ENCODE results near the gene FNDC1. TPM values are rescaled to one million over a fixed set of nuclear protein-coding genes. Genes with fewer than 3 reads are reported as not detected.
"Not testable (repeated sequence)": the region's sequence is repeated elsewhere in the genome, so short reads cannot be mapped to it uniquely, and the experiment has no call there.

FNDC1 gene
- total RNA-seq, 1 donor from 2014 or later, result 6.3 TPM

- Histone ChIP-seq H3K36me3 (ENCODE audit: insufficient read depth, low read length) (no peaks in the 10 kb centered on the region), H3K27ac (ENCODE audit: low read depth, low read length) (no peak overlapping the region), H3K9ac (ENCODE audit: low read length) (no peak overlapping the region), H3K4me2 (ENCODE audit: low read length) (no peak overlapping the region), H3K4me3 (ENCODE audit: insufficient read depth, low read depth, low read length) (no peak overlapping the region), H2AFZ (ENCODE audit: low read depth, low read length) (no peak overlapping the region), H3K27me3 (ENCODE audit: insufficient read depth, low read length) (no peaks in the 10 kb centered on the region), H3K79me2 (ENCODE audit: insufficient read depth, low read length) (no peaks in the 10 kb centered on the region), H3K4me1 (ENCODE audit: insufficient read depth, low read length) (no peaks in the 10 kb centered on the region), H3K9me3 (ENCODE audit: insufficient read depth, low read depth, low read length) (no peaks in the 10 kb centered on the region), H4K20me1 (ENCODE audit: insufficient read depth, low read length) (no peaks in the 10 kb centered on the region)
- DNase-seq (ENCODE audit: low read depth) (no peak), FAIRE-seq (no peak)
- peaks cover 15% of the 10 kb centered on the region for H3K27me3 Mint-ChIP-seq (ENCODE audit: low read depth, unreplicated experiment)
- no peak for TF ChIP-seq EZH2 (IDR thresholded peaks at IDR 0.05; ENCODE audit: insufficient read depth, low read length)
- TF ChIP-seq CTCF (IDR thresholded peaks at IDR 0.05; ENCODE audit: insufficient read depth, low read depth, low read length), result no peak
- H3K9me3 Mint-ChIP-seq (ENCODE audit: unreplicated experiment), result peaks cover 2% of the 10 kb centered on the region
- no peaks in the 10 kb centered on the region for H3K4me1 Mint-ChIP-seq (ENCODE audit: low read depth, unreplicated experiment)
- no peak overlapping the region for H3K4me3 Mint-ChIP-seq (ENCODE audit: unreplicated experiment)
- no peak overlapping the region for H3K27ac Mint-ChIP-seq (ENCODE audit: unreplicated experiment)
- no peaks in the 10 kb centered on the region for H3K36me3 Mint-ChIP-seq (ENCODE audit: low read depth, unreplicated experiment)
These were observed 109.4 kb downstream of the FNDC1 start for GRCh38 chr6:159278626-159279025.

- Histone ChIP-seq H3K4me1 (ENCODE audit: insufficient read depth, low read length) (no peaks in the 10 kb centered on the region), H3K79me2 (ENCODE audit: insufficient read depth, low read length) (no peaks in the 10 kb centered on the region), H3K27me3 (ENCODE audit: insufficient read depth, low read length) (no peaks in the 10 kb centered on the region), H2AFZ (ENCODE audit: low read depth, low read length) (no peak overlapping the region), H3K4me3 (ENCODE audit: insufficient read depth, low read depth, low read length) (no peak overlapping the region), H3K9ac (ENCODE audit: low read length) (no peak overlapping the region), H4K20me1 (ENCODE audit: insufficient read depth, low read length) (no peaks in the 10 kb centered on the region), H3K9me3 (ENCODE audit: insufficient read depth, low read depth, low read length) (no peaks in the 10 kb centered on the region), H3K4me2 (ENCODE audit: low read length) (no peak overlapping the region), H3K27ac (ENCODE audit: low read depth, low read length) (no peak overlapping the region), H3K36me3 (ENCODE audit: insufficient read depth, low read length) (no peaks in the 10 kb centered on the region)
- peak; percentile 5 for FAIRE-seq
- Mint-ChIP-seq H3K36me3 (ENCODE audit: low read depth, unreplicated experiment) (no peaks in the 10 kb centered on the region), H3K27me3 (ENCODE audit: low read depth, unreplicated experiment) (peaks cover 15% of the 10 kb centered on the region), H3K27ac (ENCODE audit: unreplicated experiment) (no peak overlapping the region), H3K9me3 (ENCODE audit: unreplicated experiment) (peaks cover 2% of the 10 kb centered on the region), H3K4me1 (ENCODE audit: low read depth, unreplicated experiment) (no peaks in the 10 kb centered on the region), H3K4me3 (ENCODE audit: unreplicated experiment) (no peak overlapping the region)
- DNase-seq (ENCODE audit: low read depth), result peak; percentile 30
- TF ChIP-seq CTCF (IDR thresholded peaks at IDR 0.05; ENCODE audit: insufficient read depth, low read depth, low read length) (no peak), EZH2 (IDR thresholded peaks at IDR 0.05; ENCODE audit: insufficient read depth, low read length) (no peak)
These were observed 110.6 kb downstream of the FNDC1 start for GRCh38 chr6:159279790-159280277.

GRCh38 chr6:159282421-159282820 is 113.2 kb downstream of the FNDC1 start:
- no peak for TF ChIP-seq EZH2 (IDR thresholded peaks at IDR 0.05; ENCODE audit: insufficient read depth, low read length)
- no peak for TF ChIP-seq CTCF (IDR thresholded peaks at IDR 0.05; ENCODE audit: insufficient read depth, low read depth, low read length)
- no peak overlapping the region for H2AFZ ChIP-seq (ENCODE audit: low read depth, low read length)
- DNase-seq (ENCODE audit: low read depth) (no peak), FAIRE-seq (no peak)
- H3K9ac ChIP-seq (ENCODE audit: low read length), result no peak overlapping the region
- H3K4me2 ChIP-seq (ENCODE audit: low read length), result no peak overlapping the region
- Mint-ChIP-seq H3K27ac (ENCODE audit: unreplicated experiment) (no peak overlapping the region), H3K9me3 (ENCODE audit: unreplicated experiment) (peaks cover 3% of the 10 kb centered on the region), H3K4me1 (ENCODE audit: low read depth, unreplicated experiment) (no peaks in the 10 kb centered on the region), H3K27me3 (ENCODE audit: low read depth, unreplicated experiment) (peaks cover 12% of the 10 kb centered on the region), H3K36me3 (ENCODE audit: low read depth, unreplicated experiment) (no peaks in the 10 kb centered on the region), H3K4me3 (ENCODE audit: unreplicated experiment) (no peak overlapping the region)
- H4K20me1 ChIP-seq (ENCODE audit: insufficient read depth, low read length), result no peaks in the 10 kb centered on the region
- H3K36me3 ChIP-seq (ENCODE audit: insufficient read depth, low read length), result no peaks in the 10 kb centered on the region
- no peaks in the 10 kb centered on the region for H3K9me3 ChIP-seq (ENCODE audit: insufficient read depth, low read depth, low read length)
- no peaks in the 10 kb centered on the region for H3K4me1 ChIP-seq (ENCODE audit: insufficient read depth, low read length)
- H3K27me3 ChIP-seq (ENCODE audit: insufficient read depth, low read length), result no peaks in the 10 kb centered on the region
- no peaks in the 10 kb centered on the region for H3K79me2 ChIP-seq (ENCODE audit: insufficient read depth, low read length)
- H3K4me3 ChIP-seq (ENCODE audit: insufficient read depth, low read depth, low read length), result no peak overlapping the region
- no peak overlapping the region for H3K27ac ChIP-seq (ENCODE audit: low read depth, low read length)

DNA sequence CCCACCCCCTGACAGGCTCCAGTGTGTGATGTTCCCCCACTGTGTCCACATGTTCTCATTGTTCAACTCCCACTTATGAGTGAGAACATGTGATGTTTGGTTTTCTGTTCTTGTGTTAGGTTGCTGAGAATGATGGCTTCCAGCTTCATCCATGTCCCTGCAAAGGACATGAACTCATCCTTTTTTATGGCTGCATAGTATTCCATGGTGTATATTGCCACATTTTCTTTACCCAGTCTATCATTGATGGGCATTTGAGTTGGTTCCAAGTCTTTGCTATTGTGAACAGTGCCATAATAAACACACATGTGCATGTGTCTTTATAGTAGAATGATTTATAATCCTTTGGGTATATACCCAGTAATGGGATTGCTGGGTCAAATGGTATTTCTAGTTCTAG is 115.5 kb downstream of the FNDC1 start:
- not testable (repeated sequence) for H3K4me1 ChIP-seq (ENCODE audit: insufficient read depth, low read length); H3K9me3 ChIP-seq (ENCODE audit: insufficient read depth, low read depth, low read length); H3K27ac Mint-ChIP-seq (ENCODE audit: unreplicated experiment); H3K4me2 ChIP-seq (ENCODE audit: low read length); H3K27ac ChIP-seq (ENCODE audit: low read depth, low read length); H3K4me1 Mint-ChIP-seq (ENCODE audit: low read depth, unreplicated experiment); H3K4me3 ChIP-seq (ENCODE audit: insufficient read depth, low read depth, low read length); H3K79me2 ChIP-seq (ENCODE audit: insufficient read depth, low read length); H3K27me3 ChIP-seq (ENCODE audit: insufficient read depth, low read length); FAIRE-seq; H2AFZ ChIP-seq (ENCODE audit: low read depth, low read length); H3K4me3 Mint-ChIP-seq (ENCODE audit: unreplicated experiment); DNase-seq (ENCODE audit: low read depth); H3K36me3 ChIP-seq (ENCODE audit: insufficient read depth, low read length); H3K36me3 Mint-ChIP-seq (ENCODE audit: low read depth, unreplicated experiment); H3K9ac ChIP-seq (ENCODE audit: low read length); H4K20me1 ChIP-seq (ENCODE audit: insufficient read depth, low read length); H3K9me3 Mint-ChIP-seq (ENCODE audit: unreplicated experiment)
- H3K27me3 Mint-ChIP-seq (ENCODE audit: low read depth, unreplicated experiment), result peaks cover 21% of the 10 kb centered on the region
